Common myeloid progenitor, CD34-positive (primary cell): Measurements from ENCODE around the gene MT1A.
A peak's percentile ranks its signal among the peaks of the same experiment; 100 is the strongest.
"Not testable (repeated sequence)": the region's sequence is repeated elsewhere in the genome, so short reads cannot be mapped to it uniquely, and the experiment has no call there.

Experiments used
- CTCF ChIA-PET: fragments of 350-600 bp; sonication (Branson Sonifier 250); formaldehyde crosslinking; loops from one replicate; lab custom pipeline; 2021; ENCODE audit warnings: antibody characterized with exemption; lab: Charles Lee
- POLR2A ChIA-PET: fragments of 350-600 bp; sonication (Branson Sonifier 250); formaldehyde crosslinking; loops from one replicate; lab custom pipeline; 2021; ENCODE audit warnings: antibody characterized with exemption; lab: Charles Lee
- DNase-seq, 3 donors: peaks; one replicate each; pipeline versions ENCODE4 v3.0.0 to v3.0.0-alpha.2; 2013
- H3K27ac ChIP-seq, 2 experiments: 1 replicate in 1 of 2; 2 replicates in 1 of 2; pipeline ENCODE4 v1.7.0; 2013; ENCODE audit warnings: inconsistent platforms in 2 of 2, low read length in 2 of 2, mild to moderate bottlenecking in 2 of 2, low read depth in 1 of 2, moderate library complexity in 1 of 2; ENCODE audit not compliant: severe bottlenecking in 2 of 2, insufficient read depth in 1 of 2, poor library complexity in 1 of 2
- H3K27me3 ChIP-seq, 5 experiments: replicated peaks in 2 of 5; 1 replicate in 3 of 5; 2 replicates in 2 of 5; pipeline versions ENCODE4 v1.6.1 to v1.7.0; 2013; ENCODE audit warnings: low read length in 4 of 5, mild to moderate bottlenecking in 2 of 5, moderate library complexity in 2 of 5, inconsistent platforms in 1 of 5; ENCODE audit not compliant: insufficient read depth in 5 of 5, control insufficient read depth in 4 of 5
- H3K36me3 ChIP-seq, 4 experiments: 1 replicate in 2 of 4; 2 replicates in 2 of 4; pipeline versions ENCODE4 v1.6.1 to v1.7.0; 2013; ENCODE audit warnings: low read length in 3 of 4, control low read depth in 1 of 4, mild to moderate bottlenecking in 1 of 4; ENCODE audit not compliant: control insufficient read depth in 4 of 4, insufficient read depth in 4 of 4
- H3K4me1 ChIP-seq, 4 experiments: 1 replicate in 3 of 4; 2 replicates in 1 of 4; pipeline versions ENCODE4 v1.6.1 to v1.7.1; 2013; ENCODE audit warnings: low read length in 3 of 4, mild to moderate bottlenecking in 3 of 4, control low read depth in 1 of 4, inconsistent platforms in 1 of 4, moderate library complexity in 1 of 4; ENCODE audit not compliant: control insufficient read depth in 4 of 4, insufficient read depth in 4 of 4; ENCODE audit errors: control extremely low read depth in 1 of 4
- H3K4me3 ChIP-seq, 7 experiments: 1 replicate in 4 of 7; 2 replicates in 3 of 7; pipeline versions ENCODE4 v1.5.1 to v1.7.0; 2013; ENCODE audit warnings: mild to moderate bottlenecking in 7 of 7, low read length in 6 of 7, moderate library complexity in 6 of 7, inconsistent platforms in 2 of 7, low read depth in 2 of 7, control low read depth in 1 of 7; ENCODE audit not compliant: insufficient read depth in 4 of 7, control insufficient read depth in 1 of 7; ENCODE audit errors: extremely low read depth in 1 of 7
- H3K9me3 ChIP-seq, 5 experiments: 1 replicate in 4 of 5; 2 replicates in 1 of 5; pipeline versions ENCODE4 v1.6.1 to v1.7.1; 2013; ENCODE audit warnings: low read length in 4 of 5, mild to moderate bottlenecking in 2 of 5, inconsistent platforms in 1 of 5, low read depth in 1 of 5, moderate library complexity in 1 of 5; ENCODE audit not compliant: control insufficient read depth in 4 of 5, insufficient read depth in 2 of 5; ENCODE audit errors: control extremely low read depth in 1 of 5
- WGBS: methylation state at CpG from one replicate; pipeline ENCODE4 v1.1.5; 2013; ENCODE audit not compliant: insufficient coverage; 5-methylcytosine and 5-hydroxymethylcytosine counted together

The MT1A gene

GRCh38 chr16:56669840-56670619, 31.6 kb downstream of the MT1A start:
- ChIA-PET CTCF (interaction anchor here (0.6 to 7.2 kb wide), 4 partner anchors 8 to 32 kb away, joined by 3 to 42 read pairs (median 3); no protein-coding TSS in a partner anchor), POLR2A (no interaction called here)
- Histone ChIP-seq H3K36me3 (no peaks in the 10 kb centered on the region), H3K27ac (no peak overlapping the region), H3K27me3 (peaks cover 8 to 92% (median 46%) of the 10 kb centered on the region in 5 experiments), H3K9me3 (no peaks in the 10 kb centered on the region), H3K4me3 (peak overlapping the region in 1 of 7 experiments; percentile 4), H3K4me1 (peaks cover 0 to 18% (median 5%) of the 10 kb centered on the region in 4 experiments)
- 17% methylated on average over 13 of the region's 19 CpGs for WGBS
- DNase-seq, result no peak

- CTCF ChIA-PET, result interaction anchor here (1.0 to 7.2 kb wide), 4 partner anchors 9 to 32 kb away, joined by 3 to 42 read pairs (median 4); partner anchors contain the start of gene MT1X
- POLR2A ChIA-PET, result interaction anchor here (0.6 kb wide), 1 partner anchor 68 kb away, joined by 3 read pairs; no protein-coding TSS in a partner anchor
Observed at GRCh38 chr16:56670620-56670934, 32.1 kb downstream of the MT1A start.

GRCh38 chr16:56671691-56672090, 33.2 kb downstream of the MT1A start:
- H3K4me3 ChIP-seq, H3K36me3 ChIP-seq, H3K27ac ChIP-seq, POLR2A ChIA-PET, DNase-seq, H3K9me3 ChIP-seq: not testable (repeated sequence)
- Histone ChIP-seq H3K4me1 (peaks cover 0 to 27% (median 12%) of the 10 kb centered on the region in 4 experiments), H3K27me3 (peaks cover 8 to 90% (median 46%) of the 10 kb centered on the region in 5 experiments)
- CTCF ChIA-PET, result interaction anchor here (2.0 to 7.2 kb wide), 2 partner anchors 11 to 30 kb away, joined by 4 to 42 read pairs; partner anchors contain the start of gene MT1X
- 100% methylated on average over 1 of the region's 2 CpGs for WGBS

More at GRCh38 chr16:56670620-56670934, 32.1 kb downstream of the MT1A start:
- Histone ChIP-seq H3K27ac (no peak overlapping the region), H3K4me3 (no peak overlapping the region), H3K4me1 (peaks cover 0 to 19% (median 6%) of the 10 kb centered on the region in 4 experiments), H3K27me3 (peaks cover 8 to 92% (median 48%) of the 10 kb centered on the region in 5 experiments), H3K36me3 (no peaks in the 10 kb centered on the region), H3K9me3 (no peaks in the 10 kb centered on the region)
- DNase-seq, result no peak
- WGBS, result 71% methylated on average over 2 of the region's 2 CpGs

- H3K27ac ChIP-seq, H3K36me3 ChIP-seq, H3K9me3 ChIP-seq, H3K4me3 ChIP-seq, POLR2A ChIA-PET, DNase-seq: not testable (repeated sequence)
- peaks cover 8 to 90% (median 45%) of the 10 kb centered on the region in 5 experiments for H3K27me3 ChIP-seq
- H3K4me1 ChIP-seq, result peaks cover 0 to 27% (median 12%) of the 10 kb centered on the region in 4 experiments
- CTCF ChIA-PET, result interaction anchor here (1.2 to 7.2 kb wide), 4 partner anchors 11 to 121 kb away, joined by 4 to 42 read pairs (median 5); partner anchors contain the start of gene MT1X
- 100% methylated on average over 2 of the region's 3 CpGs for WGBS
Observed at GRCh38 chr16:56672171-56672570, 33.7 kb downstream of the MT1A start.

- no peaks in the 10 kb centered on the region for H3K36me3 ChIP-seq
- ChIA-PET POLR2A (no interaction called here), CTCF (interaction anchor here (0.9 to 7.2 kb wide), 8 partner anchors 11 to 120 kb away, joined by 3 to 42 read pairs (median 6); no protein-coding TSS in a partner anchor)
- no peak for DNase-seq
- peaks cover 0 to 22% (median 9%) of the 10 kb centered on the region in 4 experiments for H3K4me1 ChIP-seq
- no peak overlapping the region for H3K4me3 ChIP-seq
- H3K9me3 ChIP-seq, result no peaks in the 10 kb centered on the region
- H3K27me3 ChIP-seq, result peaks cover 8 to 88% (median 37%) of the 10 kb centered on the region in 5 experiments
- 94% methylated on average over 8 of the region's 11 CpGs for WGBS
- H3K27ac ChIP-seq, result no peak overlapping the region
Observed at GRCh38 chr16:56672761-56673536, 34.5 kb downstream of the MT1A start.

- peak; percentile 50 to 73 (median 71) for DNase-seq
Observed at GRCh38 chr16:56673921-56674320, 35.5 kb downstream of the MT1A start.

More at GRCh38 chr16:56673921-56674320, 35.5 kb downstream of the MT1A start:
- POLR2A ChIA-PET, result no interaction called here
- CTCF ChIA-PET, result interaction anchor here (0.9 to 7.2 kb wide), 7 partner anchors 10 to 119 kb away, joined by 5 to 42 read pairs (median 6); no protein-coding TSS in a partner anchor
- peaks cover 0 to 19% (median 7%) of the 10 kb centered on the region in 4 experiments for H3K4me1 ChIP-seq
- WGBS, result 34% methylated on average over 11 of the region's 12 CpGs
- peaks cover 8 to 82% (median 28%) of the 10 kb centered on the region in 5 experiments for H3K27me3 ChIP-seq
- no peak overlapping the region for H3K4me3 ChIP-seq
- H3K27ac ChIP-seq, result no peak overlapping the region
- H3K9me3 ChIP-seq, result no peaks in the 10 kb centered on the region
- H3K36me3 ChIP-seq, result no peaks in the 10 kb centered on the region
